Uterus (tissue), 2 donors: ENCODE results near the gene FILIP1L.

Experiments used
- CTCF ChIP-seq, 4 experiments: fragments of 200-600 bp in 2 of 4; fragments of 450-650 bp in 2 of 4; sonication (generic) in 2 of 4; IDR thresholded peaks; one replicate each; pipeline ENCODE4 v1.5.1; 2016 to 2019; ENCODE audit warnings: antibody characterized with exemption in 4 of 4, mild to moderate bottlenecking in 2 of 4, moderate library complexity in 1 of 4
- POLR2A ChIP-seq, 2 donors: fragments of 450-650 bp; IDR thresholded peaks; one replicate each; pipeline ENCODE4 v1.6.1; 2016; ENCODE audit warnings: antibody characterized with exemption in 2 of 2, mild to moderate bottlenecking in 1 of 2, moderate library complexity in 1 of 2

- TF ChIP-seq POLR2A (IDR thresholded peaks at IDR 0.05): no peak
- no peak for TF ChIP-seq CTCF (IDR thresholded peaks at IDR 0.05)
These were observed 155.9 kb downstream of the FILIP1L start for GRCh38 chr3:99958222-99958912.
